Smooth muscle cell (in vitro differentiated cells): ENCODE measurements around the gene PEPD. TPM values are rescaled to one million over a fixed set of nuclear protein-coding genes. Genes with fewer than 3 reads are reported as not detected.
"Not testable (repeated sequence)": the region's sequence is repeated elsewhere in the genome, so short reads cannot be mapped to it uniquely, and the experiment has no call there.

Source experiments
- DNase-seq: peaks from one replicate; lab custom pipeline; 2025; ENCODE audit not compliant: unreplicated experiment; lab: John Stamatoyannopoulos, UW
- H2AFZ ChIP-seq: fragments of 200-600 bp; sonication (generic); 2 replicates; pipeline ENCODE4 v1.6.0; 2016; ENCODE audit warnings: antibody characterized with exemption, low read depth, mild to moderate bottlenecking
- H3F3A ChIP-seq: fragments of 200-600 bp; sonication (generic); 2 replicates; pipeline ENCODE4 v1.6.0; 2017; ENCODE audit warnings: antibody characterized with exemption, low read depth
- H3K27ac ChIP-seq: fragments of 200-600 bp; sonication (generic); 2 replicates; pipeline ENCODE4 v1.5.1; 2016; ENCODE audit warnings: low read depth, mild to moderate bottlenecking
- H3K27me3 ChIP-seq: fragments of 200-600 bp; sonication (generic); 2 replicates; pipeline ENCODE4 v1.6.1; 2016; ENCODE audit warnings: low read depth, mild to moderate bottlenecking
- H3K36me3 ChIP-seq: fragments of 200-600 bp; sonication (generic); 2 replicates; pipeline ENCODE4 v1.5.1; 2016; ENCODE audit warnings: low read depth
- H3K4me1 ChIP-seq: fragments of 200-600 bp; sonication (generic); 2 replicates; pipeline ENCODE4 v1.5.1; 2016; ENCODE audit warnings: low read depth
- H3K4me2 ChIP-seq: fragments of 200-600 bp; sonication (generic); 2 replicates; pipeline ENCODE4 v1.6.0; 2016; ENCODE audit warnings: mild to moderate bottlenecking
- H3K4me3 ChIP-seq: fragments of 200-600 bp; sonication (generic); 2 replicates; pipeline ENCODE4 v1.5.1; 2016; ENCODE audit warnings: mild to moderate bottlenecking
- H3K79me2 ChIP-seq: fragments of 200-600 bp; sonication (generic); 2 replicates; pipeline ENCODE4 v1.6.0; 2016; ENCODE audit warnings: low read depth, mild to moderate bottlenecking
- H3K9ac ChIP-seq: fragments of 200-600 bp; sonication (generic); 2 replicates; pipeline ENCODE4 v1.6.0; 2016; ENCODE audit warnings: low read depth
- H3K9me3 ChIP-seq: fragments of 200-600 bp; sonication (generic); replicated peaks from 2 replicates; pipeline ENCODE4 v1.5.1; 2016; ENCODE audit warnings: low read depth
- H4K20me1 ChIP-seq: fragments of 200-600 bp; sonication (generic); 2 replicates; pipeline ENCODE4 v1.6.0; 2016; ENCODE audit warnings: low read depth
- CTCF ChIP-seq: fragments of 200-600 bp; sonication (generic); IDR thresholded peaks from 2 replicates; pipeline ENCODE4 v1.5.1; 2017; ENCODE audit warnings: borderline replicate concordance, mild to moderate bottlenecking, antibody characterized with exemption; ENCODE audit not compliant: insufficient read depth, poor library complexity, severe bottlenecking
- WGBS: methylation state at CpG from one replicate; pipeline ENCODE4 v1.1.7; 2016; ENCODE audit warnings: low lambda C conversion rate; 5-methylcytosine and 5-hydroxymethylcytosine counted together
- polyA plus RNA-seq: library from polyadenylated mRNA; unstranded; fragments of >200 nt; fragmentation: Nextera tagmentation; extraction: Ambion mirVana; gene quantifications from 2 replicates; pipeline ENCODE4 v1.2.1, GENCODE V29; 2016
- total RNA-seq: library from RNA; depleted of rRNA; stranded (reverse); fragments of >200 nt; gene quantifications from 2 replicates; pipeline ENCODE4 v1.2.3, GENCODE V29; 2014

Gene PEPD
- total and polyA plus RNA-seq, 2 experiments from 2014 or later: 57.2 to 70.4 TPM

GRCh38 chr19:33493401-33494275 lies 28.0 kb downstream of the PEPD start:
- H3K9ac ChIP-seq: no peak overlapping the region
- 96% methylated on average over 14 of the region's 14 CpGs for WGBS
- no peak for DNase-seq

GRCh38 chr19:33492951-33493350 lies 28.6 kb downstream of the PEPD start:
- no peak for DNase-seq
- no peaks in the 10 kb centered on the region for H3K9me3 ChIP-seq
- TF ChIP-seq CTCF: no peak
- WGBS: 92% methylated on average over 8 of the region's 8 CpGs
- no peak overlapping the region for H3K27ac ChIP-seq
- no peaks in the 10 kb centered on the region for H3F3A ChIP-seq
- H3K79me2 ChIP-seq: no peaks in the 10 kb centered on the region
- no peaks in the 10 kb centered on the region for H4K20me1 ChIP-seq
- no peak overlapping the region for H2AFZ ChIP-seq
- H3K4me2 ChIP-seq: no peak overlapping the region
- no peak overlapping the region for H3K9ac ChIP-seq
- H3K4me3 ChIP-seq: no peak overlapping the region
- no peaks in the 10 kb centered on the region for H3K36me3 ChIP-seq
- no peaks in the 10 kb centered on the region for H3K27me3 ChIP-seq
- H3K4me1 ChIP-seq: no peaks in the 10 kb centered on the region

More at GRCh38 chr19:33493401-33494275, 28.0 kb downstream of the PEPD start:
- H2AFZ ChIP-seq: no peak overlapping the region
- no peaks in the 10 kb centered on the region for H3K4me1 ChIP-seq
- no peaks in the 10 kb centered on the region for H3F3A ChIP-seq
- no peaks in the 10 kb centered on the region for H3K79me2 ChIP-seq
- no peak overlapping the region for H3K27ac ChIP-seq
- no peak overlapping the region for H3K4me3 ChIP-seq
- TF ChIP-seq CTCF: no peak
- no peaks in the 10 kb centered on the region for H3K9me3 ChIP-seq
- H3K36me3 ChIP-seq: no peaks in the 10 kb centered on the region
- no peaks in the 10 kb centered on the region for H3K27me3 ChIP-seq
- H4K20me1 ChIP-seq: no peaks in the 10 kb centered on the region
- no peak overlapping the region for H3K4me2 ChIP-seq

- Histone ChIP-seq H3K36me3 (no peaks in the 10 kb centered on the region), H3K9me3 (no peaks in the 10 kb centered on the region), H3K4me3 (no peak overlapping the region), H2AFZ (no peak overlapping the region), H3K9ac (no peak overlapping the region), H3K27me3 (no peaks in the 10 kb centered on the region), H3F3A (no peaks in the 10 kb centered on the region), H3K4me2 (no peak overlapping the region), H3K27ac (no peak overlapping the region), H3K4me1 (no peaks in the 10 kb centered on the region), H3K79me2 (no peaks in the 10 kb centered on the region), H4K20me1 (no peaks in the 10 kb centered on the region)
- WGBS: 96% methylated on average over 7 of the region's 7 CpGs
- no peak for TF ChIP-seq CTCF
- no peak for DNase-seq
Measured at GRCh38 chr19:33492090-33492489, 29.5 kb downstream of the PEPD start.

GRCh38 chr19:33490596-33490995 lies 31.0 kb downstream of the PEPD start:
- not testable (repeated sequence) for H3K36me3 ChIP-seq, H3K9ac ChIP-seq, H3K4me2 ChIP-seq, H3K27me3 ChIP-seq, H3K9me3 ChIP-seq, H3K79me2 ChIP-seq, H3K4me3 ChIP-seq, H3K27ac ChIP-seq, DNase-seq, H3K4me1 ChIP-seq, H4K20me1 ChIP-seq, H2AFZ ChIP-seq, H3F3A ChIP-seq
- WGBS: 97% methylated on average over 8 of the region's 8 CpGs
